B cell (primary cell): ENCODE measurements around the gene ITGB1BP1.

Experiments used
- CTCF ChIP-seq: fragments of 200-600 bp; IDR thresholded peaks from one replicate; pipeline ENCODE4 v1.8.0; 2022; ENCODE audit warnings: antibody characterized with exemption, mild to moderate bottlenecking
- EZH2 ChIP-seq: IDR thresholded peaks from 2 replicates; pipeline ENCODE4 v1.6.1; 2012; ENCODE audit warnings: borderline replicate concordance, low read depth, mild to moderate bottlenecking, moderate library complexity, low read length; ENCODE audit not compliant: insufficient read depth, poor library complexity, severe bottlenecking

GRCh38 chr2:9428965-9429577 is 5.7 kb upstream of the ITGB1BP1 start:
- TF ChIP-seq CTCF (no peak), EZH2 (no peak)
